HUES48 (cell line): ENCODE data around the gene ADGRD1.

Source experiments
- H3K27ac ChIP-seq: one replicate; pipeline ENCODE4 v1.7.0; 2013; ENCODE audit warnings: low read depth, low read length, inconsistent platforms
- H3K27me3 ChIP-seq: 2 replicates; pipeline ENCODE4 v1.6.1; 2013; ENCODE audit warnings: mild to moderate bottlenecking, low read length; ENCODE audit not compliant: control insufficient read depth, insufficient read depth
- H3K36me3 ChIP-seq: 2 replicates; pipeline ENCODE4 v1.6.1; 2013; ENCODE audit warnings: low read length; ENCODE audit not compliant: control insufficient read depth, insufficient read depth
- H3K4me1 ChIP-seq: 2 replicates; pipeline ENCODE4 v1.6.1; 2013; ENCODE audit warnings: mild to moderate bottlenecking, low read length; ENCODE audit not compliant: control insufficient read depth, insufficient read depth
- H3K4me3 ChIP-seq: 2 replicates; pipeline ENCODE4 v1.5.1; 2013; ENCODE audit warnings: mild to moderate bottlenecking, low read depth, low read length
- H3K9ac ChIP-seq: 2 replicates; pipeline ENCODE4 v1.6.1; 2013; ENCODE audit warnings: mild to moderate bottlenecking, low read depth, low read length, moderate library complexity
- H3K9me3 ChIP-seq: 2 replicates; pipeline ENCODE4 v1.6.1; 2013; ENCODE audit warnings: low read length; ENCODE audit not compliant: control insufficient read depth, insufficient read depth

Gene ADGRD1

DNA sequence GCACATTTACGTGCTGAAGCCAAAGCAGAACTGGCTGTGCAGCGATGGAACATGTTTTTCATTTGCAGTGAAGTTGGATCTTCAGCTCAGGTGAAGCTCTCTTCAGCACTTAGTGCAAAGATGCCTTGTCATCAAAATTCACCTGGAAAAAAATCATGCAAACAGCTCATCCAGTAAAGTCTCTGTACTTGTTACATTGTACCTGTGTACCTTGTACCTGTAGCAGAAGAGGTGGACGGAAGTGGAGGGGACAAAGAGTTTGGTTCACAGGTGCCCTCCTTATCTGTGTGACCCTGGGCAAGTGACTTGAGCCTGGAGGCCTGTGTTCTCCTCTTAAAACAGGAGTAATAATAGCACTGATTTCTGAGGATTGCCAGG lies 54.0 kb downstream of the ADGRD1 start:
- H3K27me3 ChIP-seq = no peaks in the 10 kb centered on the region
- H3K9ac ChIP-seq = no peak overlapping the region

DNA sequence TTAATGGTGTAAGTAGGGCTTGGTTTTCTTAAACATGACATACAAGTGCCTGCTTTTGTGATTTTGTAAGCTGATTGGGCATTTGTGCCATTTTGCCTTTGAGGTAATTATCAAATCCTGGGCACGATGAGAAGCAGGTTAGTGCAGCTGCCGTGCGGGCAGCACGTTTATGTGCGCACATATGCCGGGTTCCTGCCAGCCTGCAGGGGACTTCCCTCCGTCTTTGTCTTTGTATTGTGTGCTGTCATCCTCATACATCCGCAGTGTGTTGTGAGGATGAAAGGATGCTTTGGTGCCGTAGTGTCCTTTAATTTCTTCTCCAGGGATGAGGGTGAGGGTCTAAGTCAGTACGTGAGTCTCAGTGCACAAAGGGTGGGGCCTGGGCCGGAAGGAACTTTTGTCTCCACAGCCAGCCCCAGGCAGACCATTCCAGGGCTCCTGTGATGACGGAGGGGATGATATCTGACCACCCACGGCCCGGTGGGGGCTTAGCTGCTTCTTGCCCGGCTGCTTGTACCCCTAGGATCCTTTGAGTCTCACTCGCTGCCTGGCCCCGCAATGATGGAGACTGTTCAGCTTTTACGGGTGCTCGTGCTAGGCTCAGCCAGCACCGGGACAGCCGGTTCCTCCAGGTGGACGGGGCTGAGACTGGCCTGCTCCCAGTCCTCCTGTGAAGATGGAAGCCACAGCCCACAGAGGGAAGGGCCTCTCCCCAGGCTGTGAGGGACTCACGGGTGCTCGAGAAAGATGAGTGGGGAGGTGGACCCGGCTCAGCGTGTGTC lies 54.6 kb downstream of the ADGRD1 start:
- Histone ChIP-seq H3K27me3 (no peaks in the 10 kb centered on the region), H3K4me1 (no peaks in the 10 kb centered on the region), H3K9ac (no peak overlapping the region), H3K9me3 (no peaks in the 10 kb centered on the region), H3K36me3 (no peaks in the 10 kb centered on the region), H3K4me3 (no peak overlapping the region), H3K27ac (no peak overlapping the region)

More for the DNA sequence above, 54.0 kb downstream of the ADGRD1 start:
- no peaks in the 10 kb centered on the region for H3K9me3 ChIP-seq
- H3K4me1 ChIP-seq = no peaks in the 10 kb centered on the region
- H3K4me3 ChIP-seq = no peak overlapping the region
- H3K27ac ChIP-seq = no peak overlapping the region
- no peaks in the 10 kb centered on the region for H3K36me3 ChIP-seq

DNA sequence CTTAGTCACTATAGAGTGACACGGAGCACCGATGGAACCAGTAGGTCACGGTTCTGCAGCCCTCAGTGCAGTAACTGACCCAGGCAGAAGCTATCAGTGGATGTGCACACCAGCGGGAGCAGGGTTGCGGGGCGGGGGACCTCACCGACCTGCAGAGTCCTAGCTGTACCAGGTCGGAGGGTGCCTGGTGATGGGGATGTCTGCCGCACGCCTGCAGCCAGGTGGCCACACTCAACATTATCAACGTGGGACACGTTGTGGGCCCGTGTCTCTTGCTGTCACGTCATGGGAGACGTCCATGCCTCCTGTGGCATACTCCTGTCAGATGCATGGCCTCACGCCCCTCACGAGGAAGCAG lies 55.2 kb downstream of the ADGRD1 start:
- no peaks in the 10 kb centered on the region for H3K9me3 ChIP-seq
- H3K27ac ChIP-seq = no peak overlapping the region
- no peak overlapping the region for H3K9ac ChIP-seq
- no peaks in the 10 kb centered on the region for H3K36me3 ChIP-seq
- no peak overlapping the region for H3K4me3 ChIP-seq
- H3K4me1 ChIP-seq = no peaks in the 10 kb centered on the region
- no peaks in the 10 kb centered on the region for H3K27me3 ChIP-seq

DNA sequence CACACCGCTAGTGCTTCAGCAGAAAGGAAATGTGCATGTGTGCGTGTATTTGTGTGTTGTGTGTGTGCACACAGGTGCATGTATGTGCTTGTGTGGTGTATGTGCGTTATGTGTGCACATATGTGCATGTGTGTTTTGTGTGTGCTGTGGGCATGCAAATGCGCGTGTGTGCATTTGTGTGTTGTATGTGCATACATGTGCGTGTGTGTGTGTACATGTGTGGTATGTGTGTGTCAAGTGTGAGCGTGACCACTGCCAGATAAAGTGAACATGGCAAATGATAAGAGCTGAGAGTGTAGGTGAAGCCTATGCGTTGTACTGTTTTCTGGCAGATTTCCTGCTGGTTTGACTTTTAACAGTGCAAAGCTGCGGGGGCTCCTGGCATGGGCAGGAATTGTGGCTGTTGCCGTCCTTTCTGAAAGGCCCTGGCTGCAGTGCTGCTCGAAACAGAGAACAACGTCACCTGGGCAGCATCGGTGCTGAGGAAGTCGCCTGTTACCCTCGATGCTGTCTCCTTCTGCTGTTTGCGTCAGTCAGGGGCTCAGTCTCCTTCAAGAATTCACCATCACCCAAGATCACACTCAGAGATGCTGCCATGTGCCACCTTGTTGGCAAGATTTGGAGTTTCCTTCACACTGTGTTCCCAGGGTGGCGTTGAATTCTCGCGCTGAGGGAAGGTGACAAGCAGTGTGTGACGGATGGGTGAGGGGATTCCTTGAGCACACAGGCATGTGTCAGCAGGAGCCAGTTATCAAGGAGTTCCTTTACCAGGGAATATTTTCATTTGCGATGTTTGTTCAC lies 56.1 kb downstream of the ADGRD1 start:
- H3K4me3 ChIP-seq = no peak overlapping the region

GRCh38 chr12:131010396-131011131 lies 56.9 kb downstream of the ADGRD1 start:
- Histone ChIP-seq H3K9me3 (no peaks in the 10 kb centered on the region), H3K27ac (no peak overlapping the region), H3K36me3 (no peaks in the 10 kb centered on the region), H3K4me3 (no peak overlapping the region), H3K9ac (no peak overlapping the region), H3K27me3 (no peaks in the 10 kb centered on the region), H3K4me1 (no peaks in the 10 kb centered on the region)

More for the DNA sequence above, 56.1 kb downstream of the ADGRD1 start:
- Histone ChIP-seq H3K9me3 (no peaks in the 10 kb centered on the region), H3K27me3 (no peaks in the 10 kb centered on the region), H3K27ac (no peak overlapping the region), H3K4me1 (no peaks in the 10 kb centered on the region), H3K9ac (no peak overlapping the region), H3K36me3 (no peaks in the 10 kb centered on the region)

- H3K4me1 ChIP-seq = no peaks in the 10 kb centered on the region
- H3K9ac ChIP-seq = no peak overlapping the region
- no peaks in the 10 kb centered on the region for H3K27me3 ChIP-seq
- no peak overlapping the region for H3K4me3 ChIP-seq
- no peaks in the 10 kb centered on the region for H3K36me3 ChIP-seq
- H3K27ac ChIP-seq = no peak overlapping the region
- no peaks in the 10 kb centered on the region for H3K9me3 ChIP-seq
Measured at GRCh38 chr12:131011165-131012079, 57.7 kb downstream of the ADGRD1 start.

DNA sequence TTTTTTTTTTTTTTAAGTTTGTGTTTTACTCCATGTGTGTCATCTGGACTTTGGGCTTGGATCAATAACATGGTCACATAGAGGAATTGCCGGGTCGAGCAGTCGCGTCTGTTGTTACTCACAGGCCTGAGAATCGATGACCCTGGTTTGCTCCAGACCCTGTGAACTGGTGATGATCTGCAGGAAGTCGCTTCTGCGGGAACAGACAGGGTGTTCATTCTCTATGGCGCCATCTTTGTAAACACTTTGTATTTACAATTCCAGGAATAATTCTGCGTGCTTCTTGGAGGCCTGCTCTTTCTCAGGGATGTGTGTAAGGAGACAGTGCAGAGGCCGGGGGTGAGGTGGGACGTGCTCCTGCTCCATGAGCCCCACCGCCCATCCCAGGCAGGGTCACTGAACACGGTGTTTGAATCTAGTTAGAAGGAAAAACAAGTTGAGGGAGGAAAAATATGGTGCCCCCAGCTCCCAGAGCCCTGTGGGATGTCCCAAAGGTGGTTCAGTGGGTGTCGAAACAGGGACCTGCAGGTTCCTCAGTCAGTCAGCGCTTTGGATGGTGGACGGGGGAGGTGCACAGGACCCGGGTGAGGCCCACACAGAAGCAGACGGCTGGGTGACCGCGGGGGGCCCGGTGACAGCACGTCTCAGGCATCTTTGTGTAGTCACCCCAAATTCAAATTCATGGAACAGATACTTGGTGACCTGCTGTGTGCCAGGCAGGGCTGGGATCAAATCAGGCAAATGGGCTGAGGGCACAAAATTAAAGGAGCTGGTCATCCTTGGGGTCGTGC lies 58.8 kb downstream of the ADGRD1 start:
- H3K36me3 ChIP-seq = no peaks in the 10 kb centered on the region
- no peak overlapping the region for H3K4me3 ChIP-seq
- H3K9ac ChIP-seq = no peak overlapping the region
- H3K27ac ChIP-seq = no peak overlapping the region
- H3K9me3 ChIP-seq = no peaks in the 10 kb centered on the region
- H3K27me3 ChIP-seq = no peaks in the 10 kb centered on the region
- H3K4me1 ChIP-seq = no peaks in the 10 kb centered on the region

GRCh38 chr12:131013118-131013517 lies 59.4 kb downstream of the ADGRD1 start:
- H3K27me3 ChIP-seq = no peaks in the 10 kb centered on the region
- H3K4me1 ChIP-seq = no peaks in the 10 kb centered on the region
- H3K4me3 ChIP-seq = no peak overlapping the region
- no peak overlapping the region for H3K9ac ChIP-seq
- H3K27ac ChIP-seq = no peak overlapping the region
- no peaks in the 10 kb centered on the region for H3K36me3 ChIP-seq
- no peaks in the 10 kb centered on the region for H3K9me3 ChIP-seq

DNA sequence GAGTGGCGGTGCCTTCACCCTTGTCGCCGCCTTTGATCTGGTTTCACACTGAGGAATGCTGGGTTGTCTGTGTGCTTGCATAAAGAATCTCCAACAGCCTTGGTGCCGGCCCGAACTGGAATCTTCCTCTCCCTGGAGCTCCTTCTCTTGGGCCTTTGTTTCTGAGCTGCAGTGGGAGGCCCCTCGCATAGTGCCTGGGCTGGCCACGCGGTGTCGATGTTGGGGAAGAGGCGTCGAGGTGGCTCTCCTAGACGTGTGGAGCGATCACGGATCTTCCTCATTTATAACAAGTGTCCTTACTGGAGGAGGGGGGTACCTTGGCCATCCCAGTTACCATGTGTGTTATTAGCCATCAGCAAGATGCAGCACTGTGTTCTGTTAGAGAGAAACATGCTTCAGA lies 60.6 kb downstream of the ADGRD1 start:
- Histone ChIP-seq H3K9ac (no peak overlapping the region), H3K27me3 (no peaks in the 10 kb centered on the region), H3K9me3 (no peaks in the 10 kb centered on the region), H3K4me3 (no peak overlapping the region), H3K36me3 (no peaks in the 10 kb centered on the region), H3K27ac (no peak overlapping the region), H3K4me1 (no peaks in the 10 kb centered on the region)
